ENCODE measurements around the gene COQ7. TPM values are rescaled to one million over a fixed set of nuclear protein-coding genes. Genes with fewer than 3 reads are reported as not detected.
A peak's percentile ranks its signal among the peaks of the same experiment; 100 is the strongest.

Gene COQ7
- total RNA-seq, 4 donors from 2014 or later: 16.5 to 29.1 (median 20.6) TPM

GRCh38 chr16:19066988-19067348, 446 bp upstream of the COQ7 start:
- H3K27me3 ChIP-seq: no peaks in the 10 kb centered on the region
- H3K4me1 ChIP-seq: peaks cover 0 to 4% (median 0%) of the 10 kb centered on the region in 4 donors
- H3K36me3 ChIP-seq: no peaks in the 10 kb centered on the region
- TF ChIP-seq, protein P1, sequence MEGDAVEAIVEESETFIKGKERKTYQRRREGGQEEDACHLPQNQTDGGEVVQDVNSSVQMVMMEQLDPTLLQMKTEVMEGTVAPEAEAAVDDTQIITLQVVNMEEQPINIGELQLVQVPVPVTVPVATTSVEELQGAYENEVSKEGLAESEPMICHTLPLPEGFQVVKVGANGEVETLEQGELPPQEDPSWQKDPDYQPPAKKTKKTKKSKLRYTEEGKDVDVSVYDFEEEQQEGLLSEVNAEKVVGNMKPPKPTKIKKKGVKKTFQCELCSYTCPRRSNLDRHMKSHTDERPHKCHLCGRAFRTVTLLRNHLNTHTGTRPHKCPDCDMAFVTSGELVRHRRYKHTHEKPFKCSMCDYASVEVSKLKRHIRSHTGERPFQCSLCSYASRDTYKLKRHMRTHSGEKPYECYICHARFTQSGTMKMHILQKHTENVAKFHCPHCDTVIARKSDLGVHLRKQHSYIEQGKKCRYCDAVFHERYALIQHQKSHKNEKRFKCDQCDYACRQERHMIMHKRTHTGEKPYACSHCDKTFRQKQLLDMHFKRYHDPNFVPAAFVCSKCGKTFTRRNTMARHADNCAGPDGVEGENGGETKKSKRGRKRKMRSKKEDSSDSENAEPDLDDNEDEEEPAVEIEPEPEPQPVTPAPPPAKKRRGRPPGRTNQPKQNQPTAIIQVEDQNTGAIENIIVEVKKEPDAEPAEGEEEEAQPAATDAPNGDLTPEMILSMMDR (IDR thresholded peaks at IDR 0.05): no peak
- no peak for TF ChIP-seq POLR2A (IDR thresholded peaks at IDR 0.05)
- peak overlapping the region; percentile 67 to 87 (median 80) for H3K4me3 ChIP-seq
- no peak for DNase-seq
- no peaks in the 10 kb centered on the region for H3K9me3 ChIP-seq
- peak overlapping the region; percentile 96 to 100 (median 98) for H3K27ac ChIP-seq

- DNase-seq: no peak
- Histone ChIP-seq H3K4me1 (peaks cover 0 to 4% (median 0%) of the 10 kb centered on the region in 4 donors), H3K27me3 (no peaks in the 10 kb centered on the region), H3K27ac (peak overlapping the region; percentile 96 to 100 (median 98)), H3K36me3 (peaks cover 0 to 6% (median 0%) of the 10 kb centered on the region in 3 donors), H3K9me3 (no peaks in the 10 kb centered on the region), H3K4me3 (peak overlapping the region; percentile 67 to 87 (median 80))
- TF ChIP-seq, protein P1 (IDR thresholded peaks at IDR 0.05): no peak
- no peak for TF ChIP-seq POLR2A (IDR thresholded peaks at IDR 0.05)
Measured at GRCh38 chr16:19068237-19068815, 912 bp downstream of the COQ7 start.

DNA sequence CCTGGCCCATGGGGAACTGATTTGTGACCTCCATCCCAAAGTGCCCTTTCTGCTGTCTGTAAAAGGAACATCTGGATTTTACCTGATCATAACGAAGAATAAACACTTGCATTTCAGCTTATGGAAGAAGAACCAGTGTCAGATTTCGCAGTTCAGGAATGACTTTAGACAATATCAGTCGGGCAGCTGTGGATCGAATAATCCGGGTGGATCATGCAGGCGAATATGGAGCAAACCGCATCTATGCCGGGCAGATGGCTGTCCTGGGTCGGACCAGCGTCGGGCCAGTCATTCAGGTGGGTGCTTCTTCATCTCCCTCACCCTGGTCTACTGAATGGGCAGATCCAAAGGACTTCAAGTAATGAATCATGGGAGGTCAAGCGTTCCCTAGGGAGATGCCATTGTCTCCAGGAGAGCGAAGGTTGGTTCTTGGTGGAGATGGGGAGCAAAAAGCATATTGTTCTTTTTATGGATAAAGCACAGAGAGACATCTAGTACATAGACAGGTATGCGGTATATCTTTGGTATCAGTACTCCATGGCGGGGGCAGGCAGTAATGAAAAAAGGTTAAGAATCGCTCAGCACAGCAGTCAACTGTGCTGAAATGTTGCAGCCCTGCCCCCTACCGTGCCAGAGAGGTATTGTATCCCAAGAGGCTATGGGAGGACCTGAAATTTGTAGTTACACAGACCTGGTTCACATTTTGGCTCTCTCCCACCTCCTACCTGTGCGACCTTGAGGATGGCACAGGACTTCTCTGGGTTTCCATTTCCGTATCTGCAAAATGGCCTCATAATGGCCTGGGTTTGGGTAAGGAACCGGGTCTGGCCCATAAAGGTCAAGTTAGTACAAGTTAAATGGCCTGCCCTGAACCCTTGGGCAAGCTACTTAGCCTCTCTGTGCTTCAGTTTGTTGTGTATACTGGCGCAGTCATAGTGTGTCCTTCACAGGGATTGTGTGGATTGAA, 4.7 kb downstream of the COQ7 start:
- H3K27me3 ChIP-seq: no peaks in the 10 kb centered on the region
- H3K4me3 ChIP-seq: no peak overlapping the region
- H3K27ac ChIP-seq: no peak overlapping the region
- DNase-seq: peak; percentile 31 to 87 (median 76)
- peaks cover 0 to 39% (median 0%) of the 10 kb centered on the region in 3 donors for H3K36me3 ChIP-seq
- TF ChIP-seq, protein P1 (IDR thresholded peaks at IDR 0.05): peak in 4 of 6 experiments; percentile 58 to 86 (median 81)
- no peak for TF ChIP-seq POLR2A (IDR thresholded peaks at IDR 0.05)
- no peaks in the 10 kb centered on the region for H3K9me3 ChIP-seq
- no peaks in the 10 kb centered on the region for H3K4me1 ChIP-seq

- no peaks in the 10 kb centered on the region for H3K9me3 ChIP-seq
- H3K36me3 ChIP-seq: peaks cover 0 to 51% (median 0%) of the 10 kb centered on the region in 3 donors
- no peaks in the 10 kb centered on the region for H3K4me1 ChIP-seq
- DNase-seq: no peak
- no peaks in the 10 kb centered on the region for H3K27me3 ChIP-seq
- TF ChIP-seq POLR2A (IDR thresholded peaks at IDR 0.05): no peak
- TF ChIP-seq, protein P1 (IDR thresholded peaks at IDR 0.05): no peak
- H3K4me3 ChIP-seq: no peak overlapping the region
- no peak overlapping the region for H3K27ac ChIP-seq
Measured at GRCh38 chr16:19073344-19073743, 5.9 kb downstream of the COQ7 start.

- no peak overlapping the region for H3K4me3 ChIP-seq
- no peak overlapping the region for H3K27ac ChIP-seq
- H3K36me3 ChIP-seq: peaks cover 0 to 56% (median 0%) of the 10 kb centered on the region in 3 donors
- no peaks in the 10 kb centered on the region for H3K9me3 ChIP-seq
- H3K27me3 ChIP-seq: no peaks in the 10 kb centered on the region
- TF ChIP-seq, protein P1 (IDR thresholded peaks at IDR 0.05): no peak
- no peak for TF ChIP-seq POLR2A (IDR thresholded peaks at IDR 0.05)
- no peaks in the 10 kb centered on the region for H3K4me1 ChIP-seq
- DNase-seq: no peak
Measured at GRCh38 chr16:19073863-19074262, 6.4 kb downstream of the COQ7 start.
